GM18519 (cell line): ENCODE measurements around the gene TBC1D22A.
"Not testable (repeated sequence)": the region's sequence is repeated elsewhere in the genome, so short reads cannot be mapped to it uniquely, and the experiment has no call there.

ENCODE experiments used
- ATAC-seq: cut with Tn5 transposase; IDR thresholded peaks from one replicate; pipeline ENCODE4 v1.9.1; 2021; ENCODE audit warnings: mild to moderate bottlenecking, moderate library complexity; ENCODE audit not compliant: unreplicated experiment, low FRiP score

Gene TBC1D22A

GRCh38 chr22:46762238-46763050 is at the start of gene TBC1D22A:
Gene TBC1D22A (plus strand): TSS chr22:46762650. CDS start chr22:46762787, 137 bp downstream.
- peak; percentile 59 for ATAC-seq

- no peak for ATAC-seq
Measured at GRCh38 chr22:46714550-46714949, 47.9 kb upstream of the TBC1D22A start.

GRCh38 chr22:46719921-46720320 is 42.5 kb upstream of the TBC1D22A start:
- ATAC-seq, result no peak

- no peak for ATAC-seq
Measured at GRCh38 chr22:46721501-46722085, 40.9 kb upstream of the TBC1D22A start.

GRCh38 chr22:46723882-46724281 is 38.6 kb upstream of the TBC1D22A start:
- ATAC-seq, result no peak

- ATAC-seq, result no peak
Measured at GRCh38 chr22:46725096-46725495, 37.4 kb upstream of the TBC1D22A start.

GRCh38 chr22:46726066-46726985 is 36.1 kb upstream of the TBC1D22A start:
- ATAC-seq, result no peak

GRCh38 chr22:46726986-46727317 is 35.5 kb upstream of the TBC1D22A start:
- ATAC-seq, result no peak

GRCh38 chr22:46727813-46728364 is 34.6 kb upstream of the TBC1D22A start:
- ATAC-seq, result no peak

- no peak for ATAC-seq
Measured at GRCh38 chr22:46728470-46728869, 34.0 kb upstream of the TBC1D22A start.

- no peak for ATAC-seq
Measured at GRCh38 chr22:46730568-46731245, 31.7 kb upstream of the TBC1D22A start.

GRCh38 chr22:46731246-46732040 is 31.0 kb upstream of the TBC1D22A start:
- ATAC-seq, result no peak

- no peak for ATAC-seq
Measured at GRCh38 chr22:46732041-46732379, 30.4 kb upstream of the TBC1D22A start.

- ATAC-seq, result no peak
Measured at GRCh38 chr22:46732513-46732912, 29.9 kb upstream of the TBC1D22A start.

- ATAC-seq, result not testable (repeated sequence)
Measured at GRCh38 chr22:46734213-46734722, 28.2 kb upstream of the TBC1D22A start.

- ATAC-seq, result no peak
Measured at GRCh38 chr22:46734830-46735453, 27.5 kb upstream of the TBC1D22A start.

- no peak for ATAC-seq
Measured at GRCh38 chr22:46735747-46736608, 26.5 kb upstream of the TBC1D22A start.

GRCh38 chr22:46736705-46737104 is 25.7 kb upstream of the TBC1D22A start:
- ATAC-seq, result no peak
